ENCODE data around the gene MIPOL1.

DNA sequence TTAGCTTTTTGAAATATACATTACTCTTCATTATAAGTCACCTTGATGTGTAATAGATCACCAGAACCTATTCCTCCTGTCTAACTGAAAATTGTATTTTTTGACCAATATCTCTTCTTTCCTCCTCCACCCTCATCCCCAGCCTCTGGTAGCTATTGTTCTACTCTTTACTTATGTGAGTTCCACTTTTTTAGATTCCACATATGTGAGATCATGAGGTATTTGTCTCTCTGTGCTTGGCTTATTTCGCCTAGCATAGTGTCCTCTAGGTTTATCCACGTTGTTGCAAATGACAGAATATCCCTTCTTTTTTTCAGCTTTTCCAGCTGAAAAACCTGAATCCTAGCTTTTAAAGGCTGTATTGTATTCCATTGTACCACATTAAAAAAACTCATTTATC, 82.1 kb downstream of the MIPOL1 start:
- TF ChIP-seq, protein P1, sequence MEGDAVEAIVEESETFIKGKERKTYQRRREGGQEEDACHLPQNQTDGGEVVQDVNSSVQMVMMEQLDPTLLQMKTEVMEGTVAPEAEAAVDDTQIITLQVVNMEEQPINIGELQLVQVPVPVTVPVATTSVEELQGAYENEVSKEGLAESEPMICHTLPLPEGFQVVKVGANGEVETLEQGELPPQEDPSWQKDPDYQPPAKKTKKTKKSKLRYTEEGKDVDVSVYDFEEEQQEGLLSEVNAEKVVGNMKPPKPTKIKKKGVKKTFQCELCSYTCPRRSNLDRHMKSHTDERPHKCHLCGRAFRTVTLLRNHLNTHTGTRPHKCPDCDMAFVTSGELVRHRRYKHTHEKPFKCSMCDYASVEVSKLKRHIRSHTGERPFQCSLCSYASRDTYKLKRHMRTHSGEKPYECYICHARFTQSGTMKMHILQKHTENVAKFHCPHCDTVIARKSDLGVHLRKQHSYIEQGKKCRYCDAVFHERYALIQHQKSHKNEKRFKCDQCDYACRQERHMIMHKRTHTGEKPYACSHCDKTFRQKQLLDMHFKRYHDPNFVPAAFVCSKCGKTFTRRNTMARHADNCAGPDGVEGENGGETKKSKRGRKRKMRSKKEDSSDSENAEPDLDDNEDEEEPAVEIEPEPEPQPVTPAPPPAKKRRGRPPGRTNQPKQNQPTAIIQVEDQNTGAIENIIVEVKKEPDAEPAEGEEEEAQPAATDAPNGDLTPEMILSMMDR (IDR thresholded peaks at IDR 0.05 in 8 of 11, conservative IDR thresholded peaks at IDR 0.05 in 3 of 11), result no peak
- no peak for TF ChIP-seq POLR2A (IDR thresholded peaks at IDR 0.05)
